Suppressor macrophage treated with lipopolysaccharide for 1 hour (primary cell): ENCODE results near the gene RAB6B.
A peak's percentile ranks its signal among the peaks of the same experiment; 100 is the strongest.

Experiments
- DNase-seq, 3 donors: peaks; one replicate each; pipeline ENCODE4 v3.0.0-alpha.2; 2020 to 2022

Gene RAB6B

DNA sequence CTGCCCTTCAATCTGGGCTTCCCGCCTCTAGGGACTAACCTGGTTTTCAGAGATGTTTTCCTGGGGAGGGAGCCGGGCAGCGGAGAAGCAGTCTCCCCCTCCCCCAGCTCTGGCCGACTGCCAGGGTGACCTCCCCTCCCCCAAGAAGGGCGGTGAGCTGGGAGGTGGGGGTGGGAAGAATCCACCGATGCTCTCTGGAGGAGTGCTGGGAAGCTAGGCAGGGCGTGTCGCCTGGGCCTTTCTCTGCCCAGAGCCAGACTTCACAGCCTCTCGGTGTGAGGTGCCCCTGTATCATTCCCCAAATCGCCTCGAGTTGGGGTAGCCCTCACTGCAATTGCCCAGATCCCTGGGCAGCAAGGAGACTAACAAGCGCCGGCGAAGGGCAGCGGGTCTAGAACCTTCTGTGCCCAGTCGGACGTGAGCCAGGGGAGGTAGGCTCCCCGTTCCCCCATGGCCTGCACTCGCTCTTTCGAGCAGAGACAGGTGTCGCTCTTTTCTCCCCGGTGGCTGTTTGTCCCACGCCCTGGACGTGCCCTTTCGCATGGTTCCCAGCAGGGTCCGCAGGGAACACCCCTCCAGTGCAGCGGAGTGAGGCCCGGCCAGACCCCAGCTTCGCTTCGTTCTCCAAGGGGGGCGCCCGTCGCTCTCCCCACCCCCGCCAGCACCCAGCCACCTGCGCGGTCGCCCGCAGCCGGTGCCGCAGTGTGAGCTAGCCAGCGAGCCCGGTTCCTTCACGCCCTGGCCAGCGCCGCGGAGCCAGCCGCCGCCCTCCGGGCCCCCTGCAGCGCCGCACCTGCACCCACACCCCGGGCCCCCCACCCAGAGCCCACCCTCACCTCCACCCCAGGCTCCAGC is 1.1 kb downstream of the RAB6B start:
- no peak for DNase-seq

- DNase-seq: no peak
Observed at GRCh38 chr3:133893683-133894352, 1.9 kb downstream of the RAB6B start.

DNA sequence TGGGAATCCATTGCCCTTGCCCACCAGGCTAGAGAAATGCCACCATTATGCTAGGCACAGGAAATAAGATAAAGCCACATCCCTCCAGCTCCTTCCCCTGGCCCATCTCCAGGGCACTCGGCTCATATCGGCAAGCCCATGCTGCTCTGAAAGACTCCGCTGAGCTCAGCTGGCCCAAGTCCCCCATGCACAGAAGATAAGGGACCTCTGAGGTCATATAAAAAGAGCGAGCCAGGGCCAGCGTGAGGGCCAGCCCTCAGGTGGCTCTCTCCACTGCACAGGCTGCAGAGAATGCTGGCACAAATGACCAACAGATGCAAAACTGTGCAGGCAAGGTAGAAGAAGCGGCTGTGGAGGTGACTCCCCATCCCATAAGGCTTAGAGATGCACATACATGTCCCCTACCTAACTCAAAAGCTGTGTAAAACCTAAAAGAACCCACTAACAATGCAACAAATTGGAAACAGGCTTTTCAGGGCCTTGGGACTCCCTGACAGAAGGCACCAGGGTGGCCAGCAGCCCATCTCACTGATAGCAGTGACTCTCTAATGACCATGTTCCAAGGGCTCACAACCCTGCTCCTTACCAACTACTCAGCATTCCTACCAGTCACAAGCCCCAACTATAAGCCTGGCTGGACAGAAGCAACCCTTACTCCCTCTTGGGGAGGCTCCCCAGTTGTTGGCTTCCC is 3.0 kb downstream of the RAB6B start:
- DNase-seq: no peak

GRCh38 chr3:133891662-133892378 is 3.9 kb downstream of the RAB6B start:
- DNase-seq: no peak

GRCh38 chr3:133890972-133891644 is 4.6 kb downstream of the RAB6B start:
- no peak for DNase-seq

DNA sequence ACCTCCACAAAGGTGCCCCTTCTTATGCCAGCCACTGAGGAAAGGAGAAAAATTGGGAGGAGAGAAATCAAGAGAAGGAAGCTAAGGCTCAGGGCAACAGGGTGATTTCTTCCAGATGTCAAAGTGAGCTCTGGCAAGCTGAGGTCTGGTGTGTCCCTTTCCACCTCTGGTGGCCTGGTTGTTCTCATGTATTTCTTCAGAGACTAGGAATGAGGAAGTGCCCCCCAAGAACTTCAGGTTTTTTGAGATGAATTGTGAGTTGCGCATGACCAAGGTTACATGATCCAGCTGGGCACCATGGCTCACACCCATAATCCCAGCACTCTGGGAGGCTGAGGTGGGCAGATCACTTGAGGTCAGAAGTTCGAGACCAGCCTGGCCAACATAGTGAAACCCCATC is 5.6 kb downstream of the RAB6B start:
- no peak for DNase-seq

- no peak for DNase-seq
Observed at GRCh38 chr3:133888726-133889340, 6.8 kb downstream of the RAB6B start.

DNA sequence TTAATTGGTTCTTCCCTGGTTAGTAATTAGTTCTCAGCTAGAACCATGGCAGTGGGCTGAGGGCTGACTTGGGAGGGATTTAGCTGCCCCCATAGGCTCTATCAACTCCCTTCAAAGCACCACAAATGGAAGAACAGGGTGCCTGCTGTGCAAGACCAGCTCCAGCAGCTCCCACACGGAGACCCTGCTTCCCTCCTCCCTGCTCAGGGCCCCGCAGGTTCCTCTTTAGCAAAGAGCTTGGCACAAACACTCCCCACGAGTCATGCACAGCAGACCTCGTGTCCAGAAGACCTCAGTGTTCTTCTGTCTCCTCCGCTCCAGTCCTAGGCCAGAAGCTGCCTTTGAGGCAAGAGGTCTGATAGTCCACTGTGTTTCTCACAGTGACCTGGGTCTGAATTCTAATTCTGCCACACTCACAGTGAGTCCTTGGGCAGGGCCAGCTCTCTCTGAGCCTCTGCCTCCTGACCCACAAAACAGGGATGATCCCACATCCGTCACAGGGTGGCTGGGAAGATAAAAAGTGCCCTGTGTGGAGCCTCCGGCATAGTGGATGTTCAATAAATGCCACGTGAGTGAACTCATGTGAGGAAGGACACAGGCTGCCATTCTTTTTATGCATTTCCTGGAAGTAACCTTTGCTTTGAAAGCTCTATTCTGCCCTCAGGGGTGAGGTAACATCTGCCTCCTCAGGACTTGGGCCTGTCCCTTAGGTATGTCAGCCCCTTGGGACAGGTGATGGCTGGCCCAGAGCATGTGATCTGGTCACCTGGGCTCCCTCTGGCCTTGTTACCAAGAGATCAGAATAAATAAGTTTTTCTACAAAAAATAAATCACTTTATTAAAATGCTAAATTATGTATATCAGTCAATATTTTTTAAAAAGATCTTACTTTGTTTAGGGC is 7.6 kb downstream of the RAB6B start:
- DNase-seq: peak in 2 of 3 donors; percentile 35 to 59

GRCh38 chr3:133887074-133887802 is 8.4 kb downstream of the RAB6B start:
- no peak for DNase-seq

DNA sequence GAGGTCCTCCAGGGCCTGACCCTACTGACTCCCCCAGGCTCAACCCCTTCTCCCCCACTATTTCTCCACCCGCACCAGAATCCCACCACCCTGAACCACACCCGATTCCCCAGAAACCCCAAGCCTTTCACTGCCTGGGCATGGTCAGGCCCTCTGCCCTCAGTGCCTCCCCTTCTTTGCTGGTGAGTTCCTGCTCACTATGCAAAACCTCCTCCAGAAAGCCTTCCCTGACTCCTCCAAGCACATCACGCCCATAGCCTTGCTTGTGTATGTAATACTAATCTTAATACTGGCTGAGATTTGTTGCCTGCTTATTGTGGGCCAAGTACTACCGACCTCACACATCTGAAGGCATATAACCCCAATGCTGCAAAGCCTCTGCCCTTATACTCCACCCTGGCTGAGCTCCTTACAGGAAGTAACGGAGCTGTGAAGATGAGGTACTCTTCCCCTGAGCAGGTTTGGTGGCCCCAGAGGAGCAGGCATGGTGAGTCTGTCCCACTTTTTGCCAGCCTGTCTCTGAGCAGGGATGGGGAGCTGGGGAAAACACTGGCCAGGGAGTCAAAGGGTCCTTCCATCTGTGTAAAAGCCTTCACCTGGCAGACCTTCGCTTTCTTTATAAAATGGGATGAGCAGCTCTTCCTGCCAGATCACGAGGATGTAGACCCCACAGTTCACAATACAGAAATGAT is 9.5 kb downstream of the RAB6B start:
- no peak for DNase-seq

GRCh38 chr3:133884887-133885711 is 10.6 kb downstream of the RAB6B start:
- DNase-seq: no peak

DNA sequence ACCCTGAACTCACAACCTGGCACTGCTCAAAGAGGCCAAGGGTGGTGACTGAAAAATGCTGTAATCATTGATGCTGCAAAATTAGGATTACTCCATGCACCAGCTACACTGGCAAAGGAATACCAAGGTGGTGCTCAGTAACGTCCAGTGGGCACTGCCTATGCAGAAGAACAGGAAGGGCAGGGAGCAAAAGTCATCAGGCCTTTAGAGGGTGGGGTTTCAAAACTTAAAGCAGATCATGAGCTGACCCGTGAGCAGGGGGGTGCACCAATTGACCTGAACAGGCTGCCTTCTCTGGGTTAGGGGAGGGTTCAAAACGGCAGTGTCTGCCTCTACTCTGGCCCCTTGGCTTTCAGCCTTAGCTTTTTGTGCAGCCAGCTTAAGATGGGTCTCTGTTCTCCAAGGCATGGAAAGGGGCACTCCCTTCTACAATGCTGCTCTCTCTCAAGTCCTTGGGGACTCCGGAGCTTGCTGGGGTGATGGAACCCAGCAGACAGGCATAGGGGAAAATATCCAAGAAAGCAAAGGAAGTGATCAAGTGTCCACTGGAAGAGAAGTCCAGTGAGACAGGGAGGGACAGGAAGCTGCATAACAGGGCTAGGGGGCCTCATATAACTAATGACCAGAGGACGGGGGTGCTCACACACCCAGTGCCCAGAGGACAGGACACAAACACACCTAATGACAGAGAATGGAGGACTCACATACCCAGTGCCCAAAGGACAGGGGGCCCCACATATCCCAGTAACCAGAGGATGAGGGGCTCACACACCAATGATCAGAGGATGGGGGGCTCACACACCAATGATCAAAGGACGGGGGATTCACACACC is 11.4 kb downstream of the RAB6B start:
- DNase-seq: no peak

DNA sequence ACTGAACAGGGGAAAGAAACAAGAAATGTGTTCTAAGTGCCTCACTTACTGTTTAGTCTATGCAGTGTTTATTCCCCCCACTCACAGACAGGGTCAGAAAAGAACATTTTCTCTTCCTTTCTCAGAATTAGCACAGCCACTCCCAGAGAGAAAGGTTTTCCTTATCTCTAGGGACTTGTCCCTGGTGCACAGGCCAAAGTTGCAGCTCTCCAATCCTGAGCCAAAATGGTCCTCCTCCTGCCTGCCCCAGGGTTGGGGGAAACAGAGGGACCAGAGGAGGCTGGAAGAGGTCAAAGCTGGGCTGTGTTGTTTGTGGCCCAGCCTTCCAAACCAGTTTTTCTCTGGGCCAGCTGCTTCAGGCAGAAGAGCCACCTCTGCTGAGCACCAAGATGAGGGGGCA is 12.0 kb downstream of the RAB6B start:
- no peak for DNase-seq

GRCh38 chr3:133882986-133883586 is 12.6 kb downstream of the RAB6B start:
- DNase-seq: no peak

GRCh38 chr3:133881939-133882825 is 13.5 kb downstream of the RAB6B start:
- peak; percentile 19 to 72 (median 57) for DNase-seq

- no peak for DNase-seq
Observed at GRCh38 chr3:133881492-133881891, 14.2 kb downstream of the RAB6B start.
